Liver (tissue), 3 donors: ENCODE measurements around the gene UBE2U.
"Not testable (repeated sequence)": the region's sequence is repeated elsewhere in the genome, so short reads cannot be mapped to it uniquely, and the experiment has no call there.

Experiments used
- EGR1 ChIP-seq, 2 donors: IDR thresholded peaks; 2 replicates each; pipeline ENCODE4 v1.6.1; 2016 to 2018; ENCODE audit warnings: antibody characterized with exemption in 2 of 2, low read depth in 2 of 2
- GABPA ChIP-seq, 2 donors: IDR thresholded peaks in 1 of 2; conservative IDR thresholded peaks in 1 of 2; 2 replicates each; pipeline ENCODE4 v1.6.1; 2016; ENCODE audit warnings: antibody characterized with exemption in 2 of 2, mild to moderate bottlenecking in 1 of 2, moderate library complexity in 1 of 2
- HNF4A ChIP-seq, 2 donors: conservative IDR thresholded peaks; 2 replicates each; pipeline ENCODE4 v1.6.1; 2016; ENCODE audit warnings: antibody characterized with exemption in 2 of 2, mild to moderate bottlenecking in 2 of 2
- HNF4G ChIP-seq: IDR thresholded peaks from 2 replicates; pipeline ENCODE4 v1.6.1; 2016; ENCODE audit warnings: antibody characterized with exemption
- JUND ChIP-seq, 2 donors: IDR thresholded peaks; 2 replicates each; pipeline ENCODE4 v1.6.1; 2016; ENCODE audit warnings: antibody characterized with exemption in 2 of 2
- NR2F2 ChIP-seq: IDR thresholded peaks from 2 replicates; pipeline ENCODE4 v1.6.1; 2016; ENCODE audit warnings: antibody characterized with exemption
- RAD21 ChIP-seq, 2 donors: IDR thresholded peaks; 2 replicates each; pipeline ENCODE4 v1.6.1; 2016; ENCODE audit warnings: antibody characterized with exemption in 2 of 2, mild to moderate bottlenecking in 2 of 2
- RXRA ChIP-seq, 2 donors: IDR thresholded peaks; 2 replicates each; pipeline ENCODE4 v1.6.1; 2017 to 2018; ENCODE audit warnings: antibody characterized with exemption in 2 of 2, mild to moderate bottlenecking in 1 of 2
- TAF1 ChIP-seq: conservative IDR thresholded peaks from 2 replicates; pipeline ENCODE4 v1.6.1; 2016; ENCODE audit warnings: antibody characterized with exemption, mild to moderate bottlenecking
- TF ChIP-seq, protein P1 (sequence below): fragments of 150-350 bp; IDR thresholded peaks from 2 replicates; pipeline ENCODE4 v1.5.1; 2017; ENCODE audit warnings: improper control_type of control experiment, low read depth, low read length; ENCODE audit not compliant: missing input control
- TF ChIP-seq, protein P2 (sequence below): IDR thresholded peaks from 2 replicates; pipeline ENCODE4 v1.6.1; 2016; ENCODE audit warnings: antibody characterized with exemption, mild to moderate bottlenecking
- TF ChIP-seq, protein P3 (sequence below): IDR thresholded peaks from 2 replicates; pipeline ENCODE4 v1.6.1; 2016; ENCODE audit warnings: antibody characterized with exemption
- donor health status: healthy.
- donor health status: healthy.

DNA sequence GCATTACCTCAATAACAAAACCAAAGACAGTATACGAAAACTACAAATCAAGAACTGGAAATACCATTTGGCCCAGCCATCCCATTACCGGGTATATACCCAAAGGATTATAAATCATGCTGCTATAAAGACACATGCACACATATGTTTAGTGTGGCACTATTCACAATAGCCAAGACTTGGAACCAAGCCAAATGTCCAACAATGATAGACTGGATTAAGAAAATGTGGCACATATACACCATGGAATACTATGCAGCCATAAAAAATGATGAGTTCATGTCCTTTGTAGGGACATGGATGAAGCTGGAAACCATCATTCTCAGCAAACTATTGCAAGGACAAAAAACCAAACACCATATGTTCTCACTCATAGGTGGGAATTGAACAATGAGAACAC lies 47.0 kb downstream of the UBE2U start:
- TF ChIP-seq JUND (IDR thresholded peaks at IDR 0.05); GABPA (IDR thresholded peaks at IDR 0.05 in 1 of 2, conservative IDR thresholded peaks at IDR 0.05 in 1 of 2); TAF1; EGR1 (IDR thresholded peaks at IDR 0.05; ENCODE audit: low read depth in 2 of 2); RAD21 (IDR thresholded peaks at IDR 0.05); NR2F2; HNF4G; RXRA (IDR thresholded peaks at IDR 0.05); HNF4A (conservative IDR thresholded peaks at IDR 0.05): not testable (repeated sequence)
- TF ChIP-seq, protein P1, sequence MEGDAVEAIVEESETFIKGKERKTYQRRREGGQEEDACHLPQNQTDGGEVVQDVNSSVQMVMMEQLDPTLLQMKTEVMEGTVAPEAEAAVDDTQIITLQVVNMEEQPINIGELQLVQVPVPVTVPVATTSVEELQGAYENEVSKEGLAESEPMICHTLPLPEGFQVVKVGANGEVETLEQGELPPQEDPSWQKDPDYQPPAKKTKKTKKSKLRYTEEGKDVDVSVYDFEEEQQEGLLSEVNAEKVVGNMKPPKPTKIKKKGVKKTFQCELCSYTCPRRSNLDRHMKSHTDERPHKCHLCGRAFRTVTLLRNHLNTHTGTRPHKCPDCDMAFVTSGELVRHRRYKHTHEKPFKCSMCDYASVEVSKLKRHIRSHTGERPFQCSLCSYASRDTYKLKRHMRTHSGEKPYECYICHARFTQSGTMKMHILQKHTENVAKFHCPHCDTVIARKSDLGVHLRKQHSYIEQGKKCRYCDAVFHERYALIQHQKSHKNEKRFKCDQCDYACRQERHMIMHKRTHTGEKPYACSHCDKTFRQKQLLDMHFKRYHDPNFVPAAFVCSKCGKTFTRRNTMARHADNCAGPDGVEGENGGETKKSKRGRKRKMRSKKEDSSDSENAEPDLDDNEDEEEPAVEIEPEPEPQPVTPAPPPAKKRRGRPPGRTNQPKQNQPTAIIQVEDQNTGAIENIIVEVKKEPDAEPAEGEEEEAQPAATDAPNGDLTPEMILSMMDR = not testable (repeated sequence)
- TF ChIP-seq, protein P2, sequence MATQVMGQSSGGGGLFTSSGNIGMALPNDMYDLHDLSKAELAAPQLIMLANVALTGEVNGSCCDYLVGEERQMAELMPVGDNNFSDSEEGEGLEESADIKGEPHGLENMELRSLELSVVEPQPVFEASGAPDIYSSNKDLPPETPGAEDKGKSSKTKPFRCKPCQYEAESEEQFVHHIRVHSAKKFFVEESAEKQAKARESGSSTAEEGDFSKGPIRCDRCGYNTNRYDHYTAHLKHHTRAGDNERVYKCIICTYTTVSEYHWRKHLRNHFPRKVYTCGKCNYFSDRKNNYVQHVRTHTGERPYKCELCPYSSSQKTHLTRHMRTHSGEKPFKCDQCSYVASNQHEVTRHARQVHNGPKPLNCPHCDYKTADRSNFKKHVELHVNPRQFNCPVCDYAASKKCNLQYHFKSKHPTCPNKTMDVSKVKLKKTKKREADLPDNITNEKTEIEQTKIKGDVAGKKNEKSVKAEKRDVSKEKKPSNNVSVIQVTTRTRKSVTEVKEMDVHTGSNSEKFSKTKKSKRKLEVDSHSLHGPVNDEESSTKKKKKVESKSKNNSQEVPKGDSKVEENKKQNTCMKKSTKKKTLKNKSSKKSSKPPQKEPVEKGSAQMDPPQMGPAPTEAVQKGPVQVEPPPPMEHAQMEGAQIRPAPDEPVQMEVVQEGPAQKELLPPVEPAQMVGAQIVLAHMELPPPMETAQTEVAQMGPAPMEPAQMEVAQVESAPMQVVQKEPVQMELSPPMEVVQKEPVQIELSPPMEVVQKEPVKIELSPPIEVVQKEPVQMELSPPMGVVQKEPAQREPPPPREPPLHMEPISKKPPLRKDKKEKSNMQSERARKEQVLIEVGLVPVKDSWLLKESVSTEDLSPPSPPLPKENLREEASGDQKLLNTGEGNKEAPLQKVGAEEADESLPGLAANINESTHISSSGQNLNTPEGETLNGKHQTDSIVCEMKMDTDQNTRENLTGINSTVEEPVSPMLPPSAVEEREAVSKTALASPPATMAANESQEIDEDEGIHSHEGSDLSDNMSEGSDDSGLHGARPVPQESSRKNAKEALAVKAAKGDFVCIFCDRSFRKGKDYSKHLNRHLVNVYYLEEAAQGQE = not testable (repeated sequence)
- TF ChIP-seq, protein P3, sequence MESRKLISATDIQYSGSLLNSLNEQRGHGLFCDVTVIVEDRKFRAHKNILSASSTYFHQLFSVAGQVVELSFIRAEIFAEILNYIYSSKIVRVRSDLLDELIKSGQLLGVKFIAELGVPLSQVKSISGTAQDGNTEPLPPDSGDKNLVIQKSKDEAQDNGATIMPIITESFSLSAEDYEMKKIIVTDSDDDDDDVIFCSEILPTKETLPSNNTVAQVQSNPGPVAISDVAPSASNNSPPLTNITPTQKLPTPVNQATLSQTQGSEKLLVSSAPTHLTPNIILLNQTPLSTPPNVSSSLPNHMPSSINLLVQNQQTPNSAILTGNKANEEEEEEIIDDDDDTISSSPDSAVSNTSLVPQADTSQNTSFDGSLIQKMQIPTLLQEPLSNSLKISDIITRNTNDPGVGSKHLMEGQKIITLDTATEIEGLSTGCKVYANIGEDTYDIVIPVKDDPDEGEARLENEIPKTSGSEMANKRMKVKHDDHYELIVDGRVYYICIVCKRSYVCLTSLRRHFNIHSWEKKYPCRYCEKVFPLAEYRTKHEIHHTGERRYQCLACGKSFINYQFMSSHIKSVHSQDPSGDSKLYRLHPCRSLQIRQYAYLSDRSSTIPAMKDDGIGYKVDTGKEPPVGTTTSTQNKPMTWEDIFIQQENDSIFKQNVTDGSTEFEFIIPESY = not testable (repeated sequence)
